M059J (cell line): ENCODE results near the gene LBX1. TPM values are rescaled to one million over a fixed set of nuclear protein-coding genes. Genes with fewer than 3 reads are reported as not detected.
"Not testable (repeated sequence)": the region's sequence is repeated elsewhere in the genome, so short reads cannot be mapped to it uniquely, and the experiment has no call there.

Experiments
- DNase-seq: peaks from one replicate; pipeline ENCODE4 v3.0.0-alpha.2; 2012; ENCODE audit warnings: low read depth
- total RNA-seq: library from RNA; depleted of rRNA; stranded (reverse); fragments of >200 nt; shearing (Covaris generic); gene quantifications from 2 replicates; pipeline ENCODE4 v1.2.3, GENCODE V29; 2014; rRNA removed

Gene LBX1
- total RNA-seq, 1 experiment from 2014 or later: not detected

DNA sequence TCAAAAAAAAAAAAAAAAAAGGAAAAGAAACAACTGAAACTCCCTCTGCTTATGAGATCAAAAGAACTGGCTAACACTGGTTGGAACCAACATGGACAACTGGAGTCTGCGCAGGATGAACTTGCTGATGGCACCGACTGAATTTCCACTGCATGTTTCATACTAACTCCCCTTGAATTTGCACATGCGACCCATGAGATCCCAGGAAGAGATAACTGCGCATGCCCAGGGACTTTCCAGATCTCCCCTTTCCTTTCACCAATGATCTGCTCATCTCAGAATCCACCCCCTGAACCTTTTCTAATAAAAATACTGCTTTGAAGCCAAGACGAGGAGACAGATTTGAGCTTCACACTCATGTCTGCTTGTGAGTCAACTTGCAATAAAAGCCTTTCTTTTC is 20.7 kb downstream of the LBX1 start:
- no peak for DNase-seq

DNA sequence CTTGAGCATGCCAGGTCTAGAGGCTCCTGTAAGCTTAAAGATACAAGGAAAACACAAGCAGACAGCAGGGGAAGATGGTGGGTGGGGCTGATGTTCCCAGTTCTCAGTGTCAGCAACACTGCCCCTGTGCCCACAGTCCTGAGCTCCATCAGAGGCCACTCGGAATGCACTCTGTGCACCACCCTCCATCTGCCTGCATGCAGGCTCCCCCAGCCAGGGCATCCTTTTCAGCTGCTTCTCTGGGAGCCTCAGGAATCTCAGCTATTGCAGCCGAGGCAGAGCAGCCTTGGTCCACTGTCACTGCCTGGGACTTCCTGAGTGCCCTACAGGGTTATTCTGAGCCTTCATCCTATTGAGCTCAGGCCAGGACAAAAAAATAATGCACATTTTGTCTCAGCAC is 22.2 kb downstream of the LBX1 start:
- no peak for DNase-seq

DNA sequence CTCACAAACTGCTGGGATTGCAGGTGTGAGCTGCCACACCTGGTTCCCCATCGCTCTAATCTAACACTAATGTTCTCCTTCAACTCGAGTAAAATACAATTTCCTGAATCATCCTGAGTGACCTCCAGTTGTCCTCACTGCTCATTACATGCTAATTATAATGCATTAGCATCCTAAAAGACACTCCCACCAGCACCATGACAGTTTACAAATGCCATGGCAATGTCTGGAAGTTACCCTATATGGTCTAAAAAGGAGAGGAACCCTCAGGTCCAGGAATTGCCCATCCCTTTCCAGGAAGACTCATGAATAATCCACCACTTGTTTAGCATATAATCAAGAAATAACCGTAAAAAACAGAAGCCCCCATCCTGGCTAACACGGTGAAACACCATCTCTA is 26.6 kb downstream of the LBX1 start:
- DNase-seq: not testable (repeated sequence)

DNA sequence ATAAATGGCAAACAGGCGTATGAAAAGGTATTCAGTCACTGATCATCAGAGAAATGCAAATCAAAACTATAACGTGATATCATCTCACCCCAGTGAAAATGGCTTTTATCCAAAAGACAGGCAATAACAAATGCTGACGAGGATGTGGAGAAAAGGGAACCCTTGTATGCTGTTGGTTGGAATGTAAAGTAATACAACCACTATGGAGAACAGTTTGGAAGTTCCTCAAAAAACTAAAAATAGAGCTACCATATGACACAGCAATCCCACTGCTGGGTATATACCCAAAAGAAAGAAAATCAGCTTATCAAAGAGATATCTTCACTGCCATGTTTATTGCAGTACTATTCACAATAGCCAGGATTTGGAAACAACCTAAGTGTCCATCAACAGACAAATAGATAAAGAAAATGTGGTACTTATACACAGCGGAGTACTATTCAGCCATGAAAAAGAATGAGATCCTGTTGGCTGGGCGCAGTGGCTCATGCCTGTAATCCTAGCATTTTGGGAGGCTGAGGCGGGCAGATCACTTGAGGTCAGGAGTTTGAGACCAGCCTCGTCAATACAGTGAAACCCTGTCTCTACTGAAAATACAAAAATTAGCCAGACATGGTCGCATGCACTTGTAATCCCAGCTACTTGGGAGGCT is 30.8 kb downstream of the LBX1 start:
- not testable (repeated sequence) for DNase-seq

DNA sequence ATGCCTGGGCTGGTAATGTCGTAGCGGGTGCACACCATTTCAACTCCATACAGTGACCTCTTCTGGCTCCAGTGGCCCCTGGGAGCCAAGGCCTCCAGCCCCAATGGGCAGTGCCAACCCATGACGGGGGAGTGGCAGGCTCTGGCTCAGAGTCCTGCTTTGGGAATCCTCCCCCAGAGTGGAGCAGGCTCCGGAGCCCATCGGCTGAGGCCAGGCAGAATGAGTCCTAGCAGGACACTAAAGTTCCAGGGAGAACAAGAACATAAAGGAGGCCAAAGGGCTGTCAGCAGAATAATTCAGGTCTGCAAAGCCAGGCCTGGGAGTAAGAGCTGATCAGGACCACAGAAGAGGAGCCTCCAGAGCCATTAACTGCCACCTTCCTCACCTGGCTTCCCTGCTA is 33.3 kb downstream of the LBX1 start:
- no peak for DNase-seq

DNA sequence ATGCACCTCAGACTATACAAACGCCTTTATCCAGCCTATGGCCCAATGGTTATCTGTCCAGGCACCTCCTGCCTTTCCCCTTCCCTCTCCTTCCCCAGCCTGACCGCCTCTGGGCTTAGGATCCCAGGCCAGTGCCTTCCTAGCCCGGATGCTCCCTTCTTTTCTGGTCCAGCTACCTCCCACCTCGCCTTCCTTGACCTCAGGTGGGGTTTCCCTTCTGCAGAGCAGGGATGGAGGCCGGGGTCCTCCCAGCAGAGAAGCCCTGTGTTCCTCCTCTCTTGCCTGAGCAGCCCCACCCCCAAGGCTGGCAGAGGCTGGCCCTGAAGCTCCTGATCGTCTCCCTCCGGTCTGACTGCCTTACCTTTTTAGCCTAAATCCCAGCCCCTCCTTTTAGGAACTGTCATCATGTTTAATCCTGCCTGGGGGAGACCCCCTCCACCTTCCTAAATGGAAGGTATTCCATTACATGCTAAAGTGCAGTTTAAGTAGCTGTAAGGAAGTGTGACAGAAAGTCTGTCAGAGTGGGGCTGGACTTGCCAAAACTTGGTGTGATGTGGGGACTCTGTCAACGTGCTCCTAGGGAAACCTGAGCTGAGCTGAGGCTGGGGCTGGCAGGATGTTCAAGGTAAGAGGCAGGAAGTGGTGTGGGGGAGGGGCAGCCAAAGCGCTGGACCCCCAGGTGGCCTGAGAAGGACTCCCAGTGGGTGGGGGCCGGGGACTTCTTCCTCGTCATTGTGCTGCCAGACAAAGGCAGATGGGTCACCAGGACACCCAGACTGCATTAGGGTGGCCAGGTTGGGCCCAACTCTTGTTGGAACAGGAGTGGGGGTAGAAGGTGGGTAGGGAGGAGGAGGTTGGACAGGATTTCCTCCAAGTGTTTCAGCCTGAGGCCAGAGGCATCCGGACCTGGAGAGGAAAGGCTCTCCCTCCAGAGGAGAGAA is 39.5 kb downstream of the LBX1 start:
- DNase-seq: no peak

DNA sequence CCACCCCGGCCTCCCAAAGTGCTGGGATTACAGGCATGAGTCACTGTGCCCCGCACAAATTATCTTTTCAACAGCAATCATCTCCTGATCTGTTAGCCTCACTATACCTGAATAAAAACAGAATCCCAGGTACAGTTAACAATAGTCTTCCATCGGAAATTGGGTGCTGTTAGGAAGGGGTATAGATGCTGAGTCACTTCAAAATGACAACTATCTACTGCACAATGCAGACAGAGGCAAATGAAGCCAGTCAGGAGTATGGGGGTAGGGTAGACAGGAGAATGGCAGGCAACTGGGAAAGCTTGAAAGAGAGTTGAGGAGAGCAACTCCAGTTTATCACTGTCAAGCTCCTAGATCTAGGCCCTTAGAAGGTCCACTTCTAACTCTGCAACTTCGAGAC is 40.3 kb downstream of the LBX1 start:
- no peak for DNase-seq

DNA sequence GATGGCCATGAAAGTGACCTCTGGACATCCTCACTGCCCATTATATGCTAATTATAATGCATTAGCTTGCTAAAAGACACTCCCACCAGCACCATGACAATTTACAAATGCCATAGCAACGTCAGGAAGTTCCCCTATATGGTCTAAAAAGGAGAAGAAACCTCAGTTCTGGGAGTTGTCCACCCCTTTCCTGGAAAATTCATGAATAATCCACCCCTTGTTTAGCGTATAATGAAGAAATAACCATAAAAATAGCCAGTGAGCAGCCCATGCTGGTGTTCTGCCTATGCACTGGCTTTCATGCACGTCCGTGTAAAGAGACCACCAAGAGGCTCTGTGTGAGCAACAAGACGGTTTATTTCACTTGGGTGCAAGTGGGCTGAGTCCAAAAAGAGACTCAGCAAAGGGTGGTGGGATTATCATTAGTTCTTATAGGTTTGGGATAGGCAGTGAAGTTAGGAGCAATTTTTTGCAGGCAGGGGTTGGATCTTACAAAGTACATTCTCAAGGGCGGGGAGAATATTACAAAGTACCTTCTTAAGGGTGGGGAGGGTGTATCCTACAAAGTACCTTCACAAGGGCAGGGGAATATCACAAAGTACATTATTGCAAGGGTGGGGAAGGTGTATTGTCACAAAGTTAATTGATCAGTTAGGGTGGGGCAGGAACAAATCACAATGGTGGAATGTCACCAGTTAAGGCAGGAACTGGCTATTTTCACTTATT is 45.6 kb downstream of the LBX1 start:
- DNase-seq: no peak

DNA sequence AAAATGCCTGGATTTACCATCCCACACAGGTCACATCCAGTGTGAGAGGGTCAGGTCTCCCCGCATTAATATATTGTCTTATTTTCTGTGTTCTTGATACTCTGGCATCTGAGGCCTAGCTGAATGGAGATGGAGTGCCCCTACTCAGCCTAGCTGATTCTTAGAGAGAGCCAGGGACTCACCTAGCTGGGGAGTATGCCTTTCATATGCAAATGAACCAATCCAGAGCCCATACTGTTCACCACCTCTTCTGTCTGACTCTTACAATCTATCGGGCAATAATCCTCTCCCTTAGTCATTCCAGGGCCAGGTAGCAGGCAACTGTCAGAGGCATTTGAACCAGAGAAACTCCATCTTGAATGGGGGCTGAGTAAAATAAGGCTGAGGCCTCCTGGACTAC is 46.3 kb downstream of the LBX1 start:
- no peak for DNase-seq

Other genes with a start within 250 kb of the LBX1 start
- gene MRPL43, start 242.0 kb downstream of the LBX1 start, total RNA-seq: 78.0 and 80.2 TPM in 2 replicates
- 5.4 and 9.6 TPM in 2 replicates for gene TWNK, start 241.9 kb downstream of the LBX1 start, total RNA-seq
- 25.8 and 61.5 TPM in 2 replicates for gene LZTS2, start 229.7 kb downstream of the LBX1 start, total RNA-seq
- 0.27 and 1.6 TPM in 2 replicates for gene PDZD7, start 198.3 kb downstream of the LBX1 start, total RNA-seq
- 38.7 and 58.0 TPM in 2 replicates for gene SFXN3, start 198.2 kb downstream of the LBX1 start, total RNA-seq
- 6.7 and 12.5 TPM in 2 replicates for gene KAZALD1, start 167.5 kb downstream of the LBX1 start, total RNA-seq
- not detected in 2 replicates for gene TLX1, start 98.2 kb downstream of the LBX1 start, total RNA-seq
- 6.4 and 11.4 TPM in 2 replicates for gene BTRC, start 124.7 kb upstream of the LBX1 start, total RNA-seq